GM13976 (cell line): Measurements from ENCODE around the gene TSHZ2.

Experiments used
- DNase-seq: peaks from one replicate; pipeline ENCODE4 v3.0.0; 2012; ENCODE audit warnings: low spot score
- in situ Hi-C: fragments of 300-500 bp; cut with MboI; formaldehyde crosslinking; loops from one replicate; pipeline ENCODE4 v1.12.0; 2022; ENCODE audit warnings: low sequenced_read_pairs, mixed read lengths, inconsistent platforms; ENCODE audit not compliant: unreplicated experiment
- TF ChIP-seq, protein P1 (sequence below): IDR thresholded peaks from 2 replicates; pipeline ENCODE4 v1.5.1; 2012; ENCODE audit warnings: borderline replicate concordance, mild to moderate bottlenecking; ENCODE audit not compliant: insufficient read depth; ENCODE audit errors: extremely low read depth, missing control alignments, control extremely low read depth

TSHZ2 gene

DNA sequence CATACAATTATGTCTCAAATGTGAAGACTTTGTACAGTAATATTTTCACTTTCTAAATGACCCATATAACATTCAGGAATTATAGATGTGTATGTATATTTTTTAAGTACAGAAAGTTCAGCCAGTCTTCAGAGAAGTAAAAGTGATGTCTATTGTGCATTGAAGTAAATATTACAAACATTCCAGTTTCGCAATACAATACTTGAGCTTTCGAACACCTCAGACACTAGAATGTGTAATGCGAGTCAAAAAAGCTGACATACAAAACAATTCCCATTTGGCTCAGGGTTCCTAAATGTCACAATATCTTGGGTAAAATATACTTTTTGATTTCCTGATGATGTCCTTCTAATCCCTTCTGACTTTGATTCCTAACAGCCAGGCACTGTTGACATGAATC lies 520.1 kb downstream of the TSHZ2 start:
- in situ Hi-C loops, result no loop called here
- DNase-seq, result no peak
- TF ChIP-seq, protein P1, sequence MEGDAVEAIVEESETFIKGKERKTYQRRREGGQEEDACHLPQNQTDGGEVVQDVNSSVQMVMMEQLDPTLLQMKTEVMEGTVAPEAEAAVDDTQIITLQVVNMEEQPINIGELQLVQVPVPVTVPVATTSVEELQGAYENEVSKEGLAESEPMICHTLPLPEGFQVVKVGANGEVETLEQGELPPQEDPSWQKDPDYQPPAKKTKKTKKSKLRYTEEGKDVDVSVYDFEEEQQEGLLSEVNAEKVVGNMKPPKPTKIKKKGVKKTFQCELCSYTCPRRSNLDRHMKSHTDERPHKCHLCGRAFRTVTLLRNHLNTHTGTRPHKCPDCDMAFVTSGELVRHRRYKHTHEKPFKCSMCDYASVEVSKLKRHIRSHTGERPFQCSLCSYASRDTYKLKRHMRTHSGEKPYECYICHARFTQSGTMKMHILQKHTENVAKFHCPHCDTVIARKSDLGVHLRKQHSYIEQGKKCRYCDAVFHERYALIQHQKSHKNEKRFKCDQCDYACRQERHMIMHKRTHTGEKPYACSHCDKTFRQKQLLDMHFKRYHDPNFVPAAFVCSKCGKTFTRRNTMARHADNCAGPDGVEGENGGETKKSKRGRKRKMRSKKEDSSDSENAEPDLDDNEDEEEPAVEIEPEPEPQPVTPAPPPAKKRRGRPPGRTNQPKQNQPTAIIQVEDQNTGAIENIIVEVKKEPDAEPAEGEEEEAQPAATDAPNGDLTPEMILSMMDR, result no peak

DNA sequence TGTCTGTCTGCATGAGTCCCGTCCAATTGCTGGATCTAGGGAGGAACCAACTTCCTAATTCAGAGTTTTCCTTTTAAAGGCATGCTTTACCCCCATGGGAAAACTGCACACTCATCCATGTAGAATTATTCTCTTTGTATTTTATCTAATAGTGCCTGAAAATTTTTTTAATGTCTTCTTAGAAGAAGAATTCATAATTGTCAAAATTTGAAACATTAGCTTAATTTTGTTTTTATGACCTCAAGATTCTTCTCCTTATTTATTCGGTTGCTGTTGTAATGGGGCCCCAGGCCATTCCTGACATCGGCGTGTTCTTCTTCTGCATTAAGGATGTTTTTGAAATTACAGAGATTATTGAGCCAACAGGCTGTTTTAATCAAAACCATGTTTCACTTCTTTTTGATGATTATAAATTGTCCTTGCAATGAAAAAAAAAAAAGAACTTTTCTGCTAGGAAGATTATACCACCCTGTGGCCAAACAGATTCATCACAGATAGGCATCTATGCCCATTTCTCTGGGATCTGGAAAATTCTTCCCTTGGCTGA lies 521.2 kb downstream of the TSHZ2 start:
- TF ChIP-seq, protein P1, result no peak
- in situ Hi-C loops, result no loop called here
- no peak for DNase-seq

GRCh38 chr20:53494753-53495152 lies 522.6 kb downstream of the TSHZ2 start:
- no peak for DNase-seq
- TF ChIP-seq, protein P1, result no peak
- in situ Hi-C loops, result no loop called here

DNA sequence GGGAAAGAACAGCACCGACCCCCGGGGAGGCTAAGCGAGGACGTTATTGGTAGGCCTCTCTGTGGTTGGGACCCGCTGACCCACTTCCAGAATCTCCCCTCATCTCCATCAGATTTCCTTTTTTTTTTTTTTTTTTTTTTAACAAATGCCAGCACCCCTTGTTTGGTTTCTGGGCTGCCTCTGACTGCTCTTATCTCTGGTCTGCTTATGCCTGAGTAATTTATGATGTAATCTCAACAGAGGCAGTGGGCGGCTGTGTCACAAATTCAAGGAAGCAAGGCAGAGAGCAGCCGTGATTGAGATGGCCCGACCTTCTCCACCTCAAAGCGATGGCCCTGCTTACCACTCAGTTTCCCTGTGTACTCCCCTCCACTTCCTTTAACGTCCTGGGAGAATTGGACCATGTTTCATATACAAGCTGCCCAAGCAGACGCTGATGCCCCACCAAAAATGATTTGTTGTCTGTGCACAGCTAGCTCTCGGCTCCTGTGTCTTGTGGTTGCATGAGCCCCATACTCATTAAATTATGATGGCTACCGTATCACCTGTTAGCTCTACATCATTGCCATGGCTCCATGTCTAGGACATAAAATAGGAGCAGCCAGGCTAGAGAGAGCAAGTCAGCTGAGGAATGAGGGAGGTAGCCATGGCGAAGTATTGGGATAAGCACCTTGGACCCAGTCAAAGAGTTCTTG lies 523.4 kb downstream of the TSHZ2 start:
- in situ Hi-C loops, result no loop called here
- no peak for DNase-seq
- TF ChIP-seq, protein P1, result no peak

GRCh38 chr20:53497246-53497645 lies 525.1 kb downstream of the TSHZ2 start:
- no peak for DNase-seq
- in situ Hi-C loops, result no loop called here
- TF ChIP-seq, protein P1, result no peak

GRCh38 chr20:53498341-53498740 lies 526.2 kb downstream of the TSHZ2 start:
- TF ChIP-seq, protein P1, result no peak
- in situ Hi-C loops, result no loop called here
- DNase-seq, result no peak

DNA sequence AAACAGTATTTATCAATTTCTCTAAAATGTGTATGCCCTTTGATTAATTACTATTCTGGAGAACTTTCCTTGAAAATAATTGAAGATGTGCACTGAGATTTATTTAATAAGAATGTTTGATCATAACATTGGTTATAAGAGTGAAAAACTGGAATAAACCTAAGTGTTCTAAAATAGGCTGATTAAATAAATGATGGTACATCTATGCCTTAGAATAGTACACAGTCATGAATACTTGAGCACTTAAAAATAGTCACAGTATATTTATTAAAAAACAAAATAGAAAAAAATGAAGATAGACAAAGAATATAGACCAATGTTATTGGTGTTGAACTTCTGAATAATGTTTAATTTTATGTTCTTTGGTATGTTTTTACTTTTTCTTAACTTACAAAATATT lies 528.5 kb downstream of the TSHZ2 start:
- DNase-seq, result no peak
- in situ Hi-C loops, result no loop called here
- TF ChIP-seq, protein P1, result no peak
